Left ventricle myocardium inferior (tissue), 1 donor: Measurements from ENCODE around the gene UROC1. TPM values are rescaled to one million over a fixed set of nuclear protein-coding genes. Genes with fewer than 3 reads are reported as not detected.

Source experiments
- DNase-seq: peaks from one replicate; pipeline ENCODE4 v3.0.0-alpha.2; 2020
- H3K27ac ChIP-seq: fragments of 200-600 bp; replicated peaks from 2 replicates; pipeline ENCODE4 v1.8.0; 2021
- H3K27me3 ChIP-seq: fragments of 200-600 bp; 2 replicates; pipeline ENCODE4 v1.8.0; 2021; ENCODE audit warnings: low read depth
- H3K36me3 ChIP-seq: fragments of 200-600 bp; 2 replicates; pipeline ENCODE4 v1.8.0; 2021
- H3K4me1 ChIP-seq: fragments of 200-600 bp; 2 replicates; pipeline ENCODE4 v1.8.0; 2021
- H3K4me3 ChIP-seq: fragments of 200-600 bp; 2 replicates; pipeline ENCODE4 v1.8.0; 2021; ENCODE audit warnings: mild to moderate bottlenecking, moderate library complexity
- H3K9me3 ChIP-seq: fragments of 200-600 bp; replicated peaks from 2 replicates; pipeline ENCODE4 v1.8.0; 2021
- intact Hi-C: fragments of 100-400 bp; cut with micrococcal nuclease; formaldehyde crosslinking; loops from one replicate; pipeline ENCODE4 v1.11.0; 2022
- total RNA-seq: library from RNA; stranded (reverse); fragmentation: NEBNext Ultra II Directional; extraction: Animal tissue kit (Norgen Biotek cat#: 25700); gene quantifications from one replicate; pipeline ENCODE4 v1.2.1, GENCODE V29; 2021
- TF ChIP-seq, protein P1 (sequence below): fragments of 200-600 bp; IDR thresholded peaks from 2 replicates; pipeline ENCODE4 v1.8.0; 2021; ENCODE audit warnings: antibody characterized with exemption, mild to moderate bottlenecking, borderline replicate concordance
- donor health status: DM: no; HTN: yes; CAD: no; lungs with severe emphysema.

Gene UROC1
- total RNA-seq, 1 donor from 2014 or later = not detected

- Histone ChIP-seq H3K9me3 (no peaks in the 10 kb centered on the region), H3K27ac (no peak overlapping the region), H3K36me3 (peaks cover 54% of the 10 kb centered on the region), H3K4me1 (peaks cover 6% of the 10 kb centered on the region), H3K4me3 (no peak overlapping the region), H3K27me3 (no peaks in the 10 kb centered on the region)
- TF ChIP-seq, protein P1, sequence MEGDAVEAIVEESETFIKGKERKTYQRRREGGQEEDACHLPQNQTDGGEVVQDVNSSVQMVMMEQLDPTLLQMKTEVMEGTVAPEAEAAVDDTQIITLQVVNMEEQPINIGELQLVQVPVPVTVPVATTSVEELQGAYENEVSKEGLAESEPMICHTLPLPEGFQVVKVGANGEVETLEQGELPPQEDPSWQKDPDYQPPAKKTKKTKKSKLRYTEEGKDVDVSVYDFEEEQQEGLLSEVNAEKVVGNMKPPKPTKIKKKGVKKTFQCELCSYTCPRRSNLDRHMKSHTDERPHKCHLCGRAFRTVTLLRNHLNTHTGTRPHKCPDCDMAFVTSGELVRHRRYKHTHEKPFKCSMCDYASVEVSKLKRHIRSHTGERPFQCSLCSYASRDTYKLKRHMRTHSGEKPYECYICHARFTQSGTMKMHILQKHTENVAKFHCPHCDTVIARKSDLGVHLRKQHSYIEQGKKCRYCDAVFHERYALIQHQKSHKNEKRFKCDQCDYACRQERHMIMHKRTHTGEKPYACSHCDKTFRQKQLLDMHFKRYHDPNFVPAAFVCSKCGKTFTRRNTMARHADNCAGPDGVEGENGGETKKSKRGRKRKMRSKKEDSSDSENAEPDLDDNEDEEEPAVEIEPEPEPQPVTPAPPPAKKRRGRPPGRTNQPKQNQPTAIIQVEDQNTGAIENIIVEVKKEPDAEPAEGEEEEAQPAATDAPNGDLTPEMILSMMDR = no peak
- intact Hi-C loops = no loop called here
- DNase-seq = no peak
Observed at GRCh38 chr3:126448136-126448892, 69.3 kb downstream of the UROC1 start.

- Histone ChIP-seq H3K4me1 (peaks cover 7% of the 10 kb centered on the region), H3K36me3 (peaks cover 55% of the 10 kb centered on the region), H3K27ac (no peak overlapping the region), H3K27me3 (no peaks in the 10 kb centered on the region), H3K4me3 (no peak overlapping the region), H3K9me3 (no peaks in the 10 kb centered on the region)
- TF ChIP-seq, protein P1 = no peak
- intact Hi-C loops = no loop called here
- no peak for DNase-seq
Observed at GRCh38 chr3:126447456-126448106, 70.0 kb downstream of the UROC1 start.

- no peak for DNase-seq
- H3K36me3 ChIP-seq = peaks cover 48% of the 10 kb centered on the region
- H3K4me3 ChIP-seq = no peak overlapping the region
- H3K27ac ChIP-seq = no peak overlapping the region
- H3K4me1 ChIP-seq = peaks cover 15% of the 10 kb centered on the region
- TF ChIP-seq, protein P1 = no peak
- no peaks in the 10 kb centered on the region for H3K27me3 ChIP-seq
- H3K9me3 ChIP-seq = no peaks in the 10 kb centered on the region
- intact Hi-C loops = no loop called here
Observed at GRCh38 chr3:126446791-126447190, 70.8 kb downstream of the UROC1 start.

DNA sequence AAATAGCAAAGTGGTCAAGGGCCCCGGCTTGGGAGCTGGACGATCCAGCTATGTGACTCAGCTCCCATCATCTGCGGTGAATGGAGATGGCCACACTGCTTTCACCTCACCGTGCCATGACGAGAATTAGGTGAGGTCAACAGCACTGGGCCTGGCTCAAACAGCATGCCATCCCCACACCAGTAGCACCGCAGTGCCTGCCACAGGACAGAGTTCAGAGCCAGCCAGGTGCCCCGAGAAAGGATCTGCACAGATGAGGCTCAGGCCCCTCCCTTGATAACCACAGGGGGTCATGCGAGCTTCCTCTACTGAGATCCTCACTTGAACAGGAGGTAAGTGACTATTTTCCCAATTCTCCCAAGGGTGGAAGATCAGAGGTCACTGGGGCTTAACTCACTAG lies 71.3 kb downstream of the UROC1 start:
- Histone ChIP-seq H3K27me3 (no peaks in the 10 kb centered on the region), H3K27ac (no peak overlapping the region), H3K36me3 (peaks cover 47% of the 10 kb centered on the region), H3K9me3 (no peaks in the 10 kb centered on the region), H3K4me3 (no peak overlapping the region), H3K4me1 (peaks cover 20% of the 10 kb centered on the region)
- TF ChIP-seq, protein P1 = no peak
- no peak for DNase-seq
- intact Hi-C loops = no loop called here

GRCh38 chr3:126445506-126445905 lies 72.1 kb downstream of the UROC1 start:
- Histone ChIP-seq H3K27me3 (no peaks in the 10 kb centered on the region), H3K4me1 (peaks cover 21% of the 10 kb centered on the region), H3K9me3 (no peaks in the 10 kb centered on the region), H3K36me3 (peaks cover 40% of the 10 kb centered on the region), H3K27ac (no peak overlapping the region), H3K4me3 (no peak overlapping the region)
- TF ChIP-seq, protein P1 = no peak
- no peak for DNase-seq
- intact Hi-C loops = no loop called here
